GM12865 (cell line): ENCODE data around the gene GCSH.

Experiments
- DNase-seq: peaks from one replicate; pipeline ENCODE4 v3.0.0; 2010; ENCODE audit warnings: low read depth
- H3K4me3 ChIP-seq: 2 replicates; pipeline ENCODE4 v1.5.1; 2011; ENCODE audit warnings: mild to moderate bottlenecking, low read depth, low read length, control low read depth
- TF ChIP-seq, protein P1 (sequence below): IDR thresholded peaks from 2 replicates; pipeline ENCODE4 v1.5.1; 2011; ENCODE audit warnings: low read length, control low read depth, low read depth, inconsistent platforms; ENCODE audit not compliant: insufficient read depth; ENCODE audit errors: missing control alignments

GCSH gene

DNA sequence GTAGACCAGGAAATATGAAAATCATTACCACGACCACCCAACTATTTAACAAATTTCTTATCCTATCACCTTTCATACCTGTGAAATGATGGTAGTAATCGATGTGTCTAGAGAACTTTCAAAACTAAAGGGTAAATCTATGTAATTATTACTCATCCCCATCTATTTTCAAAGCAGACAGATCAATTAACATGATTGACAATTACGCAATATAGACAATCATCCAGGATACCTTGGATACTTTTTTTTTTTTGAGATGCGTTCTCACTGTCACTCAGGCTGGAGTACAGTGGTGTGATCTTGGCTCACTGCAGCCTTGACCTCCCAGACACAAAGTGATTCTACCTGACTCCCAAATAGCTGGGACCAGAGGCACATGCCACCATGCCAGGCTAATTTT lies 15.2 kb downstream of the GCSH start:
- TF ChIP-seq, protein P1, sequence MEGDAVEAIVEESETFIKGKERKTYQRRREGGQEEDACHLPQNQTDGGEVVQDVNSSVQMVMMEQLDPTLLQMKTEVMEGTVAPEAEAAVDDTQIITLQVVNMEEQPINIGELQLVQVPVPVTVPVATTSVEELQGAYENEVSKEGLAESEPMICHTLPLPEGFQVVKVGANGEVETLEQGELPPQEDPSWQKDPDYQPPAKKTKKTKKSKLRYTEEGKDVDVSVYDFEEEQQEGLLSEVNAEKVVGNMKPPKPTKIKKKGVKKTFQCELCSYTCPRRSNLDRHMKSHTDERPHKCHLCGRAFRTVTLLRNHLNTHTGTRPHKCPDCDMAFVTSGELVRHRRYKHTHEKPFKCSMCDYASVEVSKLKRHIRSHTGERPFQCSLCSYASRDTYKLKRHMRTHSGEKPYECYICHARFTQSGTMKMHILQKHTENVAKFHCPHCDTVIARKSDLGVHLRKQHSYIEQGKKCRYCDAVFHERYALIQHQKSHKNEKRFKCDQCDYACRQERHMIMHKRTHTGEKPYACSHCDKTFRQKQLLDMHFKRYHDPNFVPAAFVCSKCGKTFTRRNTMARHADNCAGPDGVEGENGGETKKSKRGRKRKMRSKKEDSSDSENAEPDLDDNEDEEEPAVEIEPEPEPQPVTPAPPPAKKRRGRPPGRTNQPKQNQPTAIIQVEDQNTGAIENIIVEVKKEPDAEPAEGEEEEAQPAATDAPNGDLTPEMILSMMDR: no peak
- DNase-seq: no peak
- H3K4me3 ChIP-seq: no peak overlapping the region

DNA sequence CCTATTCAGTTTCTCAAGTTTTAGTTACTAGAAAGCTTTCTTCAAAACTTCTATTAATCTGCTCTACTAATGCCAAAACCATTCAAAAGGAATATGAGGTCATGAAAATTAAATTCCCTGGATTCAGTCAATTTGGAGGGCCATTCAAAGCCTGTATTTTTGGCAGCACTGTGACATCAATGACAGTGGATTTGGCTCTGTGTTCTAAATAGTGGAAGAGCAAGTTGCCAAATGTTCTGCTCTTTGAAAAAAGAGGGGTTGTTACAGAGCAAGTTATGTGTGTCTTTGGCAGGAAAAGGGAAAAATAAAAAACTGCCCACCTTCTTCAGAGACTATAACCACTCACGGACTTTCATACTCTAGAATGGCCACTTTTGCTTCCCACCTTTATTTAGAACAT lies 16.0 kb downstream of the GCSH start:
- no peak overlapping the region for H3K4me3 ChIP-seq
- DNase-seq: no peak
- TF ChIP-seq, protein P1: no peak

DNA sequence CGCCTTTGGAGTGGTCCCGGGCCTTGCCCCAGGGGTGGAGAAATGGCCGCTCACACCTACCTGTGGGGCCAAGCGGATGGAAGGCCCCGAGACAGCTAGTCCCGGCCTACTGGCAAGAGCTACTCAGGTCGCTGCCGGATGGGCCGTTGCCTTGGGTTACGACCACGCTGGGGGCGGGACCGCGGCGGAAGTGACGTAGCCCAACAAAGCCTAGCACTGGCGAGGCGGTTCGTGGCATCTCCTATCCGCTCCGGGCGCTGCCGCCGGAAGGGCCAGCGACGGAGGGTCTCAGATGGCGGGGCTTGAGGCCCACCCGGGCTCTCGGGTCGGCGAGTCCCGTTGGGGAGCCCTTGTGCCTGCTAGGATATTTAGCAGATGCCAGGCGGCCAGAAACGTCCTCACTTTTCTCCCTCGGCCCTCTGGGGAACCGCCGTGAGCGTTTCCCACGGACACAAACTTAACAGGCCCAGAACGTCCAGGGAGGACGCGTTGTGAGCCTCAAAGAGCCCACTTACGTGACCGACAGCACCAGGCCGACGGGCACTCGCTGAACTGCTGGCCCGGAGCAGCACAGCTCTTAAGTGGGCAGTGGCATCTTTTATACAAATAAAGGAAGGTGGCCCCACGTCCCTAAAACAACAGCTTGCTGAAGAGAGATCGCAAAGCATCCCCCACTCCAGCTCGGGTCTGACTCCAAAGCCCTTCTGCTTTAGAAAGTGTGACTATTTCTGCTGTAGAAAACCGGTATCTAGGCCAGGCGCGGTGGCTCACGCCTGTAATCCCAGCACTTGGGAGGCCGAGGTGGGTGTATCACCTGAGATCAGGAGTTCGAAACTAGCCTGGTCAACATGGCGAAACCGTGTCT lies 18.9 kb downstream of the GCSH start, which contains the start of gene C16orf46:
Gene C16orf46, minus strand, starts transcription at position 163 of the 865 bp plus-strand sequence. CDS start 13,283 bp downstream, outside the sequence.
- H3K4me3 ChIP-seq: peak within 1 kb of the TSS; percentile 75
- TF ChIP-seq, protein P1: no peak
- peak; percentile 97 for DNase-seq

DNA sequence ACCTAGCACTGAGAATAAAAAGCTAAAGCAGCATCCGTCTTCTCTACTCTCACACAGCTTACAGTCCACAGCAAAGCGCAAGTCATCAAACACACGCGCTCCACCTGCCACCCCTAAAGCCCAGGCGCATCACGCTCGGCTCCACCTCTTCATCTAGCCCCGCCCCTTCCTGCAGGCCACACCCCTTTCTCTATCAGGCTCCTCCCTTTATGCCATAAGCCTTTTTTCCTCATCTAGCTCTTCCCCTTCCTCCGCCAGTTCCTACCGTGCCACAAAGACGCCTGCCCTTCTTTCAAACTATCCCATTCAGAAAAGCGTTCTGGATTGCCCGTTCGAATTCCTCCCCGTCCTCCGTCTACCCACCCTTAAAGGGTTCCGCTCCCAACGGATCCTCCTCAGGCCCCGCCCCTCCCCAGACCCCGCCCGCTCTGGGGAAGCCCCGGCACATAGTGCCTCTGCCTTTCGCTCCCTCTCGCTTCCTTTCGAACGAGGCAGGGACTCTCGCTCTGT lies 19.6 kb downstream of the GCSH start:
- peak; percentile 90 for DNase-seq
- TF ChIP-seq, protein P1: no peak
- H3K4me3 ChIP-seq: peak overlapping the region; percentile 75

DNA sequence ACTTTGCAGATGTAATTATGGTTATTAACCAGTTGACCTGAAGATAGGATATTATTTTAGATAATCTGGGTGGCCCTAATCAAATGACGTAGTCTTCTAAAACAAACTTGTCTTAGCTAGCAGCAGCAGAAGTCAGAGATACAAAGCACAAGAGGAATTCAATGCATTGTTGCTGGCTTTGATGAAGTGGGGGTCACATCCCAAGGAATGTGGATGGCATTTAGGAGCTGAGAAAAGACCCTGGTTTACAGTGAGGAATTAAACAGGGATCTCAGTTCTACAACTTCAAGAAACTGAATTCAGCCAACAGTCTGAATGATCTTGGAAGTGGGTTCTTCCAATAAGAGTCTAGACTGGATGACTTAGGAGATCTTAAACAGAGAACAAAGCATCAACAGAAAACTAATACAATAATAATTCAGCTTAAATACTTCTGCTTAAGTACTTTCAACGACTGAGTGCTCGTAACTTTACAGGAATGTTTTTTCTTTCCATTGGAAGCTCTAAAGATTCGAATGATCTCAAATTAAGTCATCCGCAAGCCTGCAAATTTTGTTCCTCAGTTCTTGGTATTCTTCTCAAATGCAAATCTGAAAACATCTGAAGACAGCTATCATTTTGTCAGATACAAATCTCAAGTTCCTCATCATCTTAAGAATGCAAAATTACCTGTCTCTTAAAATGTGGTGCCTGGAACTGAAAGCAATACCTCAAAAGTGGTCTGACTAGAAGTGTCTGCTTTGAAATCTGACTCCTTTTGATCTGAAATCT lies 22.4 kb downstream of the GCSH start:
- no peak for DNase-seq
- TF ChIP-seq, protein P1: no peak
- no peak overlapping the region for H3K4me3 ChIP-seq

DNA sequence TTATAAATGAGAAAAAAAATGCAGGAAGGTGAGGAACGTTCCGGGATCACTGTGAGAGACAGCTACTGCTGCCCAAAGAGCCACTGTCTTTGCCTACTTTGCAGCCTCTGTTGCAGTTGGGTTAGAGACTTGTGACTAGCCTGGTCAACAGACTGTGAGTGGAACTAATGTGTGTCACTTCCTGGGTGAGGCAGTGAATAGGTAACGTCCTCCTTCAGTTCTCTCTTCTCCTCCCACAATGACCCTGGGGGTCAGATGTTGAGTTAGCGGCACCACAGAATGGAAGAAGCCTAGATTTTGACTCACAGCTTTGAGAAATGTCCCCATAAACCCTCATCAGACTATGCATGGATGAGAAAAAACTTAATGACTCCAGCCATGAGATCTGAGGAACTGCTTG lies 24.4 kb downstream of the GCSH start:
- TF ChIP-seq, protein P1: no peak
- peak; percentile 8 for DNase-seq

More for the DNA sequence above, 24.4 kb downstream of the GCSH start:
- no peak overlapping the region for H3K4me3 ChIP-seq
